K562 (cell line): ENCODE data around the gene HNF1B.
"Not testable (repeated sequence)": the region's sequence is repeated elsewhere in the genome, so short reads cannot be mapped to it uniquely, and the experiment has no call there.

Source experiments
- NFXL1 ChIP-seq: fragments of 450-650 bp; formaldehyde crosslinking; IDR thresholded peaks from 2 replicates; pipeline ENCODE4 v1.4.0; 2021; ENCODE audit warnings: mild to moderate bottlenecking
- SP2 ChIP-seq: IDR thresholded peaks from 2 replicates; pipeline ENCODE4 v1.6.1; 2011; ENCODE audit warnings: mild to moderate bottlenecking, low read depth, low read length, moderate library complexity; ENCODE audit not compliant: poor library complexity, severe bottlenecking; ENCODE audit errors: extremely low read depth
- TAF7 ChIP-seq: fragments of 450-650 bp; IDR thresholded peaks from 2 replicates; pipeline ENCODE4 v1.6.1; 2016; ENCODE audit warnings: missing genetic modification characterization, missing compliant biosample characterization
- TF ChIP-seq, protein P1 (sequence below), 3 experiments: IDR thresholded peaks in 2 of 3; conservative IDR thresholded peaks in 1 of 3; 2 replicates each; pipeline ENCODE4 v1.5.1; 2011 to 2012; ENCODE audit warnings: low read length in 3 of 3, mild to moderate bottlenecking in 3 of 3, control low read depth in 2 of 3, improper control_type of control experiment in 1 of 3, inconsistent platforms in 1 of 3, low read depth in 1 of 3, mixed read lengths in 1 of 3, moderate library complexity in 1 of 3; ENCODE audit not compliant: insufficient read depth in 2 of 3
- TF ChIP-seq, protein P2 (sequence below): fragments of 250-450 bp; sonication (Bioruptor Pico); IDR thresholded peaks from 2 replicates; pipeline ENCODE4 v1.4.0; 2020; ENCODE audit warnings: mild to moderate bottlenecking, moderate library complexity
- TF ChIP-seq, protein P3 (sequence below): fragments of 450-650 bp; IDR thresholded peaks from 2 replicates; pipeline ENCODE4 v1.6.1; 2016; ENCODE audit warnings: low read depth

DNA sequence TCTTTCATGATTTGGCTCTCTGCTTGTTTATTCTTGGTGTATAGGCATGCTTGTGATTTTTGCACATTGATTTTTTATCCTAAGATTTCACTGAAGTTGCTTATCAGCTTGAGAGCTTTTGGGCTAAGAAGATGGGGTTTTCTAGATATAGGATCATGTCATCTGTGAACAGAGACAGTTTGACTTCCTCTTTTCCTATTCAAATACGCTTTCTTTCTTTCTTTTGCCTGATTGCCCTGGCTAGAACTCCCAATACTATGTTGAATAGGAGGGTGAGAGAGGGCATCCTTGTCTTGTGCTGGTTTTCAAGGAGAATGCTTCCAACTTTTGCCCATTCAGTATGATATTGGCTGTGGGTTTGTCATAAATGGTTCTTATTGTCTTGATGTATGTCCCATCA, 37.6 kb upstream of the HNF1B start:
- TF ChIP-seq, protein P1, sequence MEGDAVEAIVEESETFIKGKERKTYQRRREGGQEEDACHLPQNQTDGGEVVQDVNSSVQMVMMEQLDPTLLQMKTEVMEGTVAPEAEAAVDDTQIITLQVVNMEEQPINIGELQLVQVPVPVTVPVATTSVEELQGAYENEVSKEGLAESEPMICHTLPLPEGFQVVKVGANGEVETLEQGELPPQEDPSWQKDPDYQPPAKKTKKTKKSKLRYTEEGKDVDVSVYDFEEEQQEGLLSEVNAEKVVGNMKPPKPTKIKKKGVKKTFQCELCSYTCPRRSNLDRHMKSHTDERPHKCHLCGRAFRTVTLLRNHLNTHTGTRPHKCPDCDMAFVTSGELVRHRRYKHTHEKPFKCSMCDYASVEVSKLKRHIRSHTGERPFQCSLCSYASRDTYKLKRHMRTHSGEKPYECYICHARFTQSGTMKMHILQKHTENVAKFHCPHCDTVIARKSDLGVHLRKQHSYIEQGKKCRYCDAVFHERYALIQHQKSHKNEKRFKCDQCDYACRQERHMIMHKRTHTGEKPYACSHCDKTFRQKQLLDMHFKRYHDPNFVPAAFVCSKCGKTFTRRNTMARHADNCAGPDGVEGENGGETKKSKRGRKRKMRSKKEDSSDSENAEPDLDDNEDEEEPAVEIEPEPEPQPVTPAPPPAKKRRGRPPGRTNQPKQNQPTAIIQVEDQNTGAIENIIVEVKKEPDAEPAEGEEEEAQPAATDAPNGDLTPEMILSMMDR (IDR thresholded peaks at IDR 0.05 in 2 of 3, conservative IDR thresholded peaks at IDR 0.05 in 1 of 3; ENCODE audit: insufficient read depth in 2 of 3, low read depth in 1 of 3, low read length in 3 of 3): not testable (repeated sequence)
- TF ChIP-seq, protein P2, sequence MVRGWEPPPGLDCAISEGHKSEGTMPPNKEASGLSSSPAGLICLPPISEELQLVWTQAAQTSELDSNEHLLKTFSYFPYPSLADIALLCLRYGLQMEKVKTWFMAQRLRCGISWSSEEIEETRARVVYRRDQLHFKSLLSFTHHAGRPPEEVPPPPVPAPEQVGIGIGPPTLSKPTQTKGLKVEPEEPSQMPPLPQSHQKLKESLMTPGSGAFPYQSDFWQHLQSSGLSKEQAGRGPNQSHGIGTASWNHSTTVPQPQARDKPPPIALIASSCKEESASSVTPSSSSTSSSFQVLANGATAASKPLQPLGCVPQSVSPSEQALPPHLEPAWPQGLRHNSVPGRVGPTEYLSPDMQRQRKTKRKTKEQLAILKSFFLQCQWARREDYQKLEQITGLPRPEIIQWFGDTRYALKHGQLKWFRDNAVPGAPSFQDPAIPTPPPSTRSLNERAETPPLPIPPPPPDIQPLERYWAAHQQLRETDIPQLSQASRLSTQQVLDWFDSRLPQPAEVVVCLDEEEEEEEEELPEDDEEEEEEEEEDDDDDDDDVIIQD (CRISPR knock-in tag): not testable (repeated sequence)
- TF ChIP-seq, protein P3, sequence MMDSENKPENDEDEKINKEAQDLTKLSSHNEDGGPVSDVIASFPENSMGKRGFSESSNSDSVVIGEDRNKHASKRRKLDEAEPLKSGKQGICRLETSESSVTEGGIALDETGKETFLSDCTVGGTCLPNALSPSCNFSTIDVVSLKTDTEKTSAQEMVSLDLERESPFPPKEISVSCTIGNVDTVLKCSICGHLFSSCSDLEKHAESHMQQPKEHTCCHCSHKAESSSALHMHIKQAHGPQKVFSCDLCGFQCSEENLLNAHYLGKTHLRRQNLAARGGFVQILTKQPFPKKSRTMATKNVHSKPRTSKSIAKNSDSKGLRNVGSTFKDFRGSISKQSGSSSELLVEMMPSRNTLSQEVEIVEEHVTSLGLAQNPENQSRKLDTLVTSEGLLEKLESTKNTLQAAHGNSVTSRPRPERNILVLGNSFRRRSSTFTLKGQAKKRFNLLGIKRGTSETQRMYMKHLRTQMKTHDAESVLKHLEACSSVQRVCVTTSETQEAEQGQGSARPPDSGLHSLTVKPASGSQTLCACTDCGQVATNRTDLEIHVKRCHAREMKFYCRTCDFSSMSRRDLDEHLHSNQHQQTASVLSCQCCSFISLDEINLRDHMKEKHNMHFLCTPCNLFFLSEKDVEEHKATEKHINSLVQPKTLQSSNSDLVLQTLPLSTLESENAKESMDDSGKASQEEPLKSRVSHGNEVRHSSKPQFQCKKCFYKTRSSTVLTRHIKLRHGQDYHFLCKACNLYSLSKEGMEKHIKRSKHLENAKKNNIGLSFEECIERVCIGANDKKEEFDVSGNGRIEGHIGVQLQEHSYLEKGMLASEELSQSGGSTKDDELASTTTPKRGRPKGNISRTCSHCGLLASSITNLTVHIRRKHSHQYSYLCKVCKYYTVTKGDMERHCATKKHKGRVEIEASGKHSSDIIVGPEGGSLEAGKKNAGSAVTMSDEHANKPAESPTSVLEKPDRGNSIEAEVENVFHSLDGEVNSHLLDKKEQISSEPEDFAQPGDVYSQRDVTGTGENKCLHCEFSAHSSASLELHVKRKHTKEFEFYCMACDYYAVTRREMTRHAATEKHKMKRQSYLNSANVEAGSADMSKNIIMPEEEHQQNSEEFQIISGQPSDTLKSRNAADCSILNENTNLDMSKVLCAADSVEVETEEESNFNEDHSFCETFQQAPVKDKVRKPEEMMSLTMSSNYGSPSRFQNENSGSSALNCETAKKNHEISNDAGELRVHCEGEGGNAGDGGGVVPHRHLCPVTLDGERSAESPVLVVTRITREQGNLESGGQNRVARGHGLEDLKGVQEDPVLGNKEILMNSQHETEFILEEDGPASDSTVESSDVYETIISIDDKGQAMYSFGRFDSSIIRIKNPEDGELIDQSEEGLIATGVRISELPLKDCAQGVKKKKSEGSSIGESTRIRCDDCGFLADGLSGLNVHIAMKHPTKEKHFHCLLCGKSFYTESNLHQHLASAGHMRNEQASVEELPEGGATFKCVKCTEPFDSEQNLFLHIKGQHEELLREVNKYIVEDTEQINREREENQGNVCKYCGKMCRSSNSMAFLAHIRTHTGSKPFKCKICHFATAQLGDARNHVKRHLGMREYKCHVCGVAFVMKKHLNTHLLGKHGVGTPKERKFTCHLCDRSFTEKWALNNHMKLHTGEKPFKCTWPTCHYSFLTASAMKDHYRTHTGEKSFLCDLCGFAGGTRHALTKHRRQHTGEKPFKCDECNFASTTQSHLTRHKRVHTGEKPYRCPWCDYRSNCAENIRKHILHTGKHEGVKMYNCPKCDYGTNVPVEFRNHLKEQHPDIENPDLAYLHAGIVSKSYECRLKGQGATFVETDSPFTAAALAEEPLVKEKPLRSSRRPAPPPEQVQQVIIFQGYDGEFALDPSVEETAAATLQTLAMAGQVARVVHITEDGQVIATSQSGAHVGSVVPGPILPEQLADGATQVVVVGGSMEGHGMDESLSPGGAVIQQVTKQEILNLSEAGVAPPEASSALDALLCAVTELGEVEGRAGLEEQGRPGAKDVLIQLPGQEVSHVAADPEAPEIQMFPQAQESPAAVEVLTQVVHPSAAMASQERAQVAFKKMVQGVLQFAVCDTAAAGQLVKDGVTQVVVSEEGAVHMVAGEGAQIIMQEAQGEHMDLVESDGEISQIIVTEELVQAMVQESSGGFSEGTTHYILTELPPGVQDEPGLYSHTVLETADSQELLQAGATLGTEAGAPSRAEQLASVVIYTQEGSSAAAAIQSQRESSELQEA: not testable (repeated sequence)
- TF ChIP-seq TAF7 (tag); SP2; NFXL1 (CRISPR knock-in tag): not testable (repeated sequence)
